Upper lobe of left lung (tissue), 4 donors: ENCODE data around the gene GABPB1.

Experiments
- CTCF ChIP-seq, 6 experiments: fragments of 450-650 bp in 4 of 6; fragments of 200-600 bp in 2 of 6; sonication (generic) in 2 of 6; IDR thresholded peaks; one replicate each; pipeline ENCODE4 v1.5.1; 2016 to 2019; ENCODE audit warnings: antibody characterized with exemption in 6 of 6
- EP300 ChIP-seq, 4 donors: sonication (generic); formaldehyde crosslinking; IDR thresholded peaks; one replicate each; pipeline ENCODE4 v1.5.1; 2017; ENCODE audit warnings: antibody characterized with exemption in 4 of 4, control low read depth in 2 of 4
- POLR2A ChIP-seq, 4 donors: fragments of 450-650 bp; IDR thresholded peaks; one replicate each; pipeline ENCODE4 v1.5.1; 2016 to 2017; ENCODE audit warnings: antibody characterized with exemption in 4 of 4, mild to moderate bottlenecking in 2 of 4

GRCh38 chr15:50280271-50280670, 74.7 kb downstream of the GABPB1 start:
- TF ChIP-seq CTCF (IDR thresholded peaks at IDR 0.05) (no peak), EP300 (IDR thresholded peaks at IDR 0.05) (no peak), POLR2A (IDR thresholded peaks at IDR 0.05) (no peak)
